HEK293 (cell line): ENCODE results near the gene FHIT.

Experiments used
- CTCF ChIA-PET: fragments of 350-600 bp; formaldehyde crosslinking; extraction: SDS; loops from one replicate; lab custom pipeline; 2021; ENCODE audit warnings: antibody characterized with exemption; lab: Yijun Ruan, JAX
- POLR2A ChIA-PET: fragments of 300-600 bp; formaldehyde crosslinking; extraction: SDS; loops from one replicate; lab custom pipeline; 2020; ENCODE audit warnings: antibody characterized with exemption, inconsistent platforms; lab: Yijun Ruan, JAX
- H3K27ac ChIP-seq: fragments of 200-500 bp; sonication (Bioruptor generic); 2 replicates; pipeline ENCODE4 v1.5.1; 2014; ENCODE audit warnings: low read depth, low read length, control low read depth, inconsistent platforms; ENCODE audit errors: extremely low read depth
- H3K36me3 ChIP-seq, 2 experiments: fragments of 200-500 bp in 1 of 2; sonication (Bioruptor generic) in 1 of 2; 1 replicate in 1 of 2; 2 replicates in 1 of 2; pipeline ENCODE4 v1.5.1; 2014 to 2017; ENCODE audit warnings: inconsistent platforms in 2 of 2, low read length in 2 of 2; ENCODE audit not compliant: control insufficient read depth in 2 of 2, insufficient read depth in 1 of 2
- H3K4me1 ChIP-seq: fragments of 200-500 bp; sonication (Bioruptor generic); 2 replicates; pipeline ENCODE4 v1.5.1; 2014; ENCODE audit warnings: mild to moderate bottlenecking, low read length, inconsistent platforms; ENCODE audit not compliant: control insufficient read depth, insufficient read depth
- H3K4me3 ChIP-seq: 2 replicates; pipeline ENCODE4 v1.5.1; 2011; ENCODE audit warnings: low read depth, mild to moderate bottlenecking, control low read depth, low read length, moderate library complexity
- H3K9me3 ChIP-seq: fragments of 200-500 bp; sonication (Bioruptor generic); 2 replicates; pipeline ENCODE4 v1.5.1; 2014; ENCODE audit warnings: low read depth, low read length, inconsistent platforms; ENCODE audit not compliant: control insufficient read depth, insufficient read depth
- BCL11A ChIP-seq: fragments of 450-650 bp; formaldehyde crosslinking; IDR thresholded peaks from 2 replicates; pipeline ENCODE4 v1.5.1; 2016; ENCODE audit warnings: low read depth, missing biosample characterization, missing genetic modification characterization
- GLI4 ChIP-seq: fragments of 450-650 bp; formaldehyde crosslinking; IDR thresholded peaks from 2 replicates; pipeline ENCODE4 v1.5.1; 2016; ENCODE audit warnings: missing biosample characterization, missing genetic modification characterization
- TCF7L2 ChIP-seq: IDR thresholded peaks from 2 replicates; pipeline ENCODE4 v1.6.1; 2011; ENCODE audit warnings: low read depth, mild to moderate bottlenecking, inconsistent platforms, low read length, moderate library complexity, borderline replicate concordance
- TRIM28 ChIP-seq: IDR thresholded peaks from 2 replicates; pipeline ENCODE4 v1.6.1; 2011; ENCODE audit warnings: low read length, control low read depth, borderline replicate concordance
- ZBTB10 ChIP-seq: fragments of 450-650 bp; formaldehyde crosslinking; IDR thresholded peaks from 2 replicates; pipeline ENCODE4 v1.5.1; 2016; ENCODE audit warnings: missing biosample characterization, missing genetic modification characterization
- ZBTB6 ChIP-seq: fragments of 450-650 bp; formaldehyde crosslinking; IDR thresholded peaks from 2 replicates; pipeline ENCODE4 v1.5.1; 2017; ENCODE audit warnings: missing biosample characterization, missing genetic modification characterization
- ZFHX2 ChIP-seq: fragments of 450-650 bp; formaldehyde crosslinking; conservative IDR thresholded peaks from 2 replicates; pipeline ENCODE4 v1.5.1; 2016; ENCODE audit warnings: missing biosample characterization, missing genetic modification characterization
- ZIC2 ChIP-seq: fragments of 450-650 bp; formaldehyde crosslinking; IDR thresholded peaks from 2 replicates; pipeline ENCODE4 v1.5.1; 2016; ENCODE audit warnings: missing biosample characterization, missing genetic modification characterization
- ZNF114 ChIP-seq: fragments of 450-650 bp; formaldehyde crosslinking; IDR thresholded peaks from 2 replicates; pipeline ENCODE4 v1.5.0; 2017; ENCODE audit warnings: missing biosample characterization, missing genetic modification characterization
- ZNF121 ChIP-seq: fragments of 450-650 bp; formaldehyde crosslinking; IDR thresholded peaks from 2 replicates; pipeline ENCODE4 v1.5.1; 2016; ENCODE audit warnings: missing biosample characterization, missing genetic modification characterization
- ZNF132 ChIP-seq: fragments of 450-650 bp; formaldehyde crosslinking; IDR thresholded peaks from 2 replicates; pipeline ENCODE4 v1.5.1; 2017; ENCODE audit warnings: missing biosample characterization, missing genetic modification characterization, borderline replicate concordance
- ZNF140 ChIP-seq: fragments of 450-650 bp; formaldehyde crosslinking; IDR thresholded peaks from 2 replicates; pipeline ENCODE4 v1.5.1; 2016; ENCODE audit warnings: missing biosample characterization, missing genetic modification characterization
- ZNF148 ChIP-seq: fragments of 450-650 bp; formaldehyde crosslinking; IDR thresholded peaks from 2 replicates; pipeline ENCODE4 v1.5.0; 2017; ENCODE audit warnings: missing biosample characterization, missing genetic modification characterization, borderline replicate concordance
- ZNF175 ChIP-seq: fragments of 450-650 bp; formaldehyde crosslinking; IDR thresholded peaks from 2 replicates; pipeline ENCODE4 v1.5.1; 2016; ENCODE audit warnings: missing biosample characterization, missing genetic modification characterization
- ZNF202 ChIP-seq: fragments of 450-650 bp; formaldehyde crosslinking; IDR thresholded peaks from 2 replicates; pipeline ENCODE4 v1.5.1; 2016; ENCODE audit warnings: missing biosample characterization, missing genetic modification characterization, borderline replicate concordance
- ZNF211 ChIP-seq: fragments of 450-650 bp; formaldehyde crosslinking; IDR thresholded peaks from 2 replicates; pipeline ENCODE4 v1.5.1; 2016; ENCODE audit warnings: low read depth, missing biosample characterization, missing genetic modification characterization
- ZNF223 ChIP-seq: fragments of 450-650 bp; formaldehyde crosslinking; IDR thresholded peaks from 2 replicates; pipeline ENCODE4 v1.5.1; 2016; ENCODE audit warnings: missing biosample characterization, missing genetic modification characterization
- ZNF280C ChIP-seq: fragments of 450-650 bp; formaldehyde crosslinking; IDR thresholded peaks from 2 replicates; pipeline ENCODE4 v1.5.1; 2016; ENCODE audit warnings: missing biosample characterization, missing genetic modification characterization
- ZNF324 ChIP-seq: fragments of 450-650 bp; formaldehyde crosslinking; IDR thresholded peaks from 2 replicates; pipeline ENCODE4 v1.5.1; 2016; ENCODE audit warnings: missing biosample characterization, missing genetic modification characterization
- ZNF488 ChIP-seq: fragments of 450-650 bp; formaldehyde crosslinking; IDR thresholded peaks from 2 replicates; pipeline ENCODE4 v1.5.1; 2016; ENCODE audit warnings: missing biosample characterization, missing genetic modification characterization
- ZNF501 ChIP-seq: fragments of 450-650 bp; formaldehyde crosslinking; IDR thresholded peaks from 2 replicates; pipeline ENCODE4 v1.5.1; 2016; ENCODE audit warnings: missing biosample characterization, missing genetic modification characterization
- ZNF544 ChIP-seq: fragments of 450-650 bp; formaldehyde crosslinking; IDR thresholded peaks from 2 replicates; pipeline ENCODE4 v1.5.0; 2017; ENCODE audit warnings: missing biosample characterization, missing genetic modification characterization
- ZNF548 ChIP-seq: fragments of 450-650 bp; formaldehyde crosslinking; IDR thresholded peaks from 2 replicates; pipeline ENCODE4 v1.5.1; 2016; ENCODE audit warnings: missing biosample characterization, missing genetic modification characterization
- ZNF624 ChIP-seq: fragments of 450-650 bp; formaldehyde crosslinking; IDR thresholded peaks from 2 replicates; pipeline ENCODE4 v1.5.1; 2017; ENCODE audit warnings: missing biosample characterization, missing genetic modification characterization
- ZNF645 ChIP-seq: fragments of 450-650 bp; formaldehyde crosslinking; IDR thresholded peaks from 2 replicates; pipeline ENCODE4; 2016; ENCODE audit warnings: missing biosample characterization, missing genetic modification characterization

Gene FHIT

GRCh38 chr3:60652829-60653228 is 598.4 kb downstream of the FHIT start:
- Histone ChIP-seq H3K9me3 (no peaks in the 10 kb centered on the region), H3K4me1 (no peaks in the 10 kb centered on the region), H3K4me3 (no peak overlapping the region), H3K36me3 (no peaks in the 10 kb centered on the region), H3K27ac (no peak overlapping the region)
- TF ChIP-seq ZNF202 (tag by site-specific recombination) = no peak
- no peak for TF ChIP-seq ZNF223
- no peak for TF ChIP-seq TRIM28
- no peak for TF ChIP-seq ZNF148 (tag by site-specific recombination)
- TF ChIP-seq ZNF645 (tag by site-specific recombination) = no peak
- TF ChIP-seq ZNF121 (tag by site-specific recombination) = no peak
- TF ChIP-seq ZBTB6 (tag by site-specific recombination) = no peak
- TF ChIP-seq ZNF114 (tag by site-specific recombination) = no peak
- TF ChIP-seq ZNF488 (tag by site-specific recombination) = no peak
- no peak for TF ChIP-seq BCL11A (tag by site-specific recombination)
- TF ChIP-seq ZIC2 (tag by site-specific recombination) = no peak
- CTCF ChIA-PET = interaction anchor here (0.7 kb wide), 1 partner anchor 10 kb away, joined by 9 read pairs; no protein-coding TSS in a partner anchor
- POLR2A ChIA-PET = no interaction called here

GRCh38 chr3:60651799-60652198 is 599.5 kb downstream of the FHIT start:
- ChIA-PET CTCF (no interaction called here), POLR2A (no interaction called here)
- Histone ChIP-seq H3K36me3 (no peaks in the 10 kb centered on the region), H3K4me1 (no peaks in the 10 kb centered on the region), H3K4me3 (no peak overlapping the region), H3K9me3 (no peaks in the 10 kb centered on the region), H3K27ac (no peak overlapping the region)
- TF ChIP-seq ZNF501 (tag by site-specific recombination) (no peak), ZNF324 (tag by site-specific recombination) (no peak), ZNF211 (no peak), ZFHX2 (no peak), ZNF140 (no peak), ZNF544 (tag by site-specific recombination) (no peak), ZNF175 (no peak), ZNF624 (no peak), ZNF202 (tag by site-specific recombination) (no peak), ZNF132 (tag by site-specific recombination) (no peak), ZNF548 (tag by site-specific recombination) (no peak), GLI4 (tag by site-specific recombination) (no peak), ZBTB10 (no peak), TCF7L2 (no peak), ZNF280C (tag by site-specific recombination) (no peak)
